ENCODE measurements around the gene KCNH8. TPM values are rescaled to one million over a fixed set of nuclear protein-coding genes. Genes with fewer than 3 reads are reported as not detected.

Gene KCNH8
- total and polyA plus RNA-seq, 2 experiments from 2014 or later, result not detected

DNA sequence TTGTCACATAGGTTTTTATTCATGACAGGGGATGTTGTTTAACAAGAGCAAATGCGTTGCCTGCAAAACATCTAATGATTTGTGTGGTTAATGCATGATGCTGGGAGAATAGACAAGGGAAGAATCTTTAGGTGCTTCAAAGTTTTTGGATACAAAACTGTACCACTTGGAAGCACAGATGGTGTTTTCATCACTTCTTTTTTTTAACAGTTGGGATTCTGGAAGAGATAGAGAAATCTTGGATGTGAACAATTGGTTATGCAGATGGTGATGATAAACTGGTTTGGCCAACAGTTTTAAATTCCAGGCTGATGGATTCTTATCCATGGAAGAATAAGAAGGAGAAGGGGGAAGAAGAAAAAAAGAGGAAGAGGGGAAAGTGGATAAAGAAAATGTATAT is 379.4 kb downstream of the KCNH8 start:
- TF ChIP-seq EZH2phosphoT487 (IDR thresholded peaks at IDR 0.05; ENCODE audit: insufficient read depth, low read depth) (no peak), EZH2 (IDR thresholded peaks at IDR 0.05; ENCODE audit: insufficient read depth, poor library complexity, severe bottlenecking) (no peak)
- in situ Hi-C loops (cut with MboI), result no loop called here
- H3K4me1 ChIP-seq (ENCODE audit: insufficient read depth), result no peaks in the 10 kb centered on the region
- H2AFZ ChIP-seq, result no peak overlapping the region
- H3K9ac ChIP-seq, result no peak overlapping the region
- H4K20me1 ChIP-seq (ENCODE audit: insufficient read depth), result no peaks in the 10 kb centered on the region
- no peaks in the 10 kb centered on the region for H3K79me2 ChIP-seq (ENCODE audit: insufficient read depth)
- 21 to 29% methylated on average over 1 of the region's 1 CpG for WGBS, 2 experiments (ENCODE audit: low coverage in 1 of 2, low lambda C conversion rate in 2 of 2, missing lambda C conversion rate in 2 of 2)
- no peaks in the 10 kb centered on the region for H3K9me2 ChIP-seq (ENCODE audit: insufficient read depth)
- H3K27me3 ChIP-seq (replicated peaks; ENCODE audit: insufficient read depth), result no peaks in the 10 kb centered on the region
- H3K27ac ChIP-seq, result no peak overlapping the region
- H3K36me3 ChIP-seq (ENCODE audit: low read depth), result no peaks in the 10 kb centered on the region
- H3K4me2 ChIP-seq (ENCODE audit: unreplicated experiment), result no peak overlapping the region
- H3F3A ChIP-seq (ENCODE audit: insufficient read depth), result no peaks in the 10 kb centered on the region
- H3K9me3 ChIP-seq (ENCODE audit: low read depth), result no peaks in the 10 kb centered on the region
- no peak for DNase-seq
- H3K4me3 ChIP-seq, result no peak overlapping the region

DNA sequence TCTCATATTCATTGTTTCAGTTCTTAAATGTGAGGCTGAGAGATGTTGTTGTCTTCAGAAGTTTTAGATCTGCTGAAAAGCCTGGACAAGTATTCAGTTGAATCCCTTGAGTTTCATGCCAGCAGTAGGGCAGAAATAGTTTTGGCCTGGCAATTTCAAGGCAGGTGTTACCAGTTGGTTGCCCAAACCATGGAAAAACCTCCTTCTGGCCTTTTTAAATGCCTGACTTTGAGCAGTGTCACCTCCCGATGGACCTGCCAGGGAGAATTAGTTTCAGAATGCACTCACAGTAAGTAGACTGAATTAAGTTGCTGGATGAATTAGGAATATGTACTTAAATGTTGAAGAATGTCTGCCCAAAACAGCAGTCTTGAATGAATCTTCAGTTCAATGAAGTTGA is 383.1 kb downstream of the KCNH8 start:
- no peaks in the 10 kb centered on the region for H3K9me2 ChIP-seq (ENCODE audit: insufficient read depth)
- H3K79me2 ChIP-seq (ENCODE audit: insufficient read depth), result no peaks in the 10 kb centered on the region
- no peaks in the 10 kb centered on the region for H3K9me3 ChIP-seq (ENCODE audit: low read depth)
- H3K4me2 ChIP-seq (ENCODE audit: unreplicated experiment), result no peak overlapping the region
- 32 to 38% methylated on average over 1 of the region's 1 CpG for WGBS, 2 experiments (ENCODE audit: low coverage in 1 of 2, low lambda C conversion rate in 2 of 2, missing lambda C conversion rate in 2 of 2)
- no peak for TF ChIP-seq EZH2 (IDR thresholded peaks at IDR 0.05; ENCODE audit: insufficient read depth, poor library complexity, severe bottlenecking)
- TF ChIP-seq EZH2phosphoT487 (IDR thresholded peaks at IDR 0.05; ENCODE audit: insufficient read depth, low read depth), result no peak
- DNase-seq, result no peak
- no peak overlapping the region for H3K27ac ChIP-seq
- H3F3A ChIP-seq (ENCODE audit: insufficient read depth), result no peaks in the 10 kb centered on the region
- H3K4me1 ChIP-seq (ENCODE audit: insufficient read depth), result no peaks in the 10 kb centered on the region
- H4K20me1 ChIP-seq (ENCODE audit: insufficient read depth), result no peaks in the 10 kb centered on the region
- H3K4me3 ChIP-seq, result no peak overlapping the region
- no peaks in the 10 kb centered on the region for H3K27me3 ChIP-seq (replicated peaks; ENCODE audit: insufficient read depth)
- no peak overlapping the region for H2AFZ ChIP-seq
- in situ Hi-C loops (cut with MboI), result no loop called here
- H3K36me3 ChIP-seq (ENCODE audit: low read depth), result no peaks in the 10 kb centered on the region
- no peak overlapping the region for H3K9ac ChIP-seq

DNA sequence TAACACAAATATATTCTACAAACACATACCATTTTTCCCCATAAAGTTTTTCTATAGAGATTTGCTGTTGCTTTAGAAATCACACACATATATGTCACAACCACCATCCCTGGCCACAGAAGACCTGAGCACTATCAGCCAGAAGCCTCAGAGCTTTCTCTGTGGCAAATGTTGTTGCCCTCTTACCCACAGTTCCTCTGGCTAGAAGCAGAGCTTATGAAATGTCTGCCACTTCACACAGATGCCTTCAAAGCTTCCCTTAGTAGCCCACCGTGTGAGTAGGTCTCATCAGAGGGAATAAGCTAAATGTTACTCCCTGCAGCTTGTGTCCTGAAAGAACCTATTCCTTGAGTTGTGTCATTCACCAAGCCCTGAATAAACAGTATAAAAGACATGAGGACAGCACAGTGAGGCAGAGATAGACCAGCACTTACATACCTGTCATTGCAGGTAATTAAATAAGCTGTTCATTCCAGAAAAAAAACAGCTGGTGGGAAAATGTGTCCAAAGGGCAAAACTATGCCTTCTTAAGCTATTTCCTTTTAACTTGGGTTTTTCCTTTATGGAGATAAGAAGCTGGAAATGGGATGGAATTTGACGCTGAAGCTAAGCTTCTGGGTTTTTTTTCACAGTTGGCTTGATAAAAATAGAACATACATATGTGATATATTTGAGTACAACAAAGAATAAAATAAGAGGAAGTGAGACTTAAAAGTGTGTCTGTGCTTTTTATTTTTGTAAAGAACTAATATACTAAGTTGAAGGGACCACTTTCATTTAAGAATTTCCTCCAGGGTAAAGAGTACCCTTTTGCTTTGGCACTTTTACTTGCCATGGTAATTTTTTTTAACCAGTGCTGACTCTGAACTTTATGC is 391.4 kb downstream of the KCNH8 start:
- Histone ChIP-seq H3K36me3 (ENCODE audit: low read depth) (no peaks in the 10 kb centered on the region), H2AFZ (no peak overlapping the region), H3K9me3 (ENCODE audit: low read depth) (no peaks in the 10 kb centered on the region), H3K4me2 (ENCODE audit: unreplicated experiment) (no peak overlapping the region), H3K79me2 (ENCODE audit: insufficient read depth) (no peaks in the 10 kb centered on the region), H3F3A (ENCODE audit: insufficient read depth) (no peaks in the 10 kb centered on the region), H3K9ac (no peak overlapping the region), H3K4me1 (ENCODE audit: insufficient read depth) (no peaks in the 10 kb centered on the region), H4K20me1 (ENCODE audit: insufficient read depth) (no peaks in the 10 kb centered on the region), H3K9me2 (ENCODE audit: insufficient read depth) (no peaks in the 10 kb centered on the region), H3K27ac (no peak overlapping the region), H3K27me3 (replicated peaks; ENCODE audit: insufficient read depth) (no peaks in the 10 kb centered on the region), H3K4me3 (no peak overlapping the region)
- 3% methylated on average over 2 of the region's 2 CpGs for WGBS, 2 experiments (ENCODE audit: low coverage in 1 of 2, low lambda C conversion rate in 2 of 2, missing lambda C conversion rate in 2 of 2)
- TF ChIP-seq EZH2phosphoT487 (IDR thresholded peaks at IDR 0.05; ENCODE audit: insufficient read depth, low read depth) (no peak), EZH2 (IDR thresholded peaks at IDR 0.05; ENCODE audit: insufficient read depth, poor library complexity, severe bottlenecking) (no peak)
- in situ Hi-C loops (cut with MboI), result no loop called here
- DNase-seq, result no peak

DNA sequence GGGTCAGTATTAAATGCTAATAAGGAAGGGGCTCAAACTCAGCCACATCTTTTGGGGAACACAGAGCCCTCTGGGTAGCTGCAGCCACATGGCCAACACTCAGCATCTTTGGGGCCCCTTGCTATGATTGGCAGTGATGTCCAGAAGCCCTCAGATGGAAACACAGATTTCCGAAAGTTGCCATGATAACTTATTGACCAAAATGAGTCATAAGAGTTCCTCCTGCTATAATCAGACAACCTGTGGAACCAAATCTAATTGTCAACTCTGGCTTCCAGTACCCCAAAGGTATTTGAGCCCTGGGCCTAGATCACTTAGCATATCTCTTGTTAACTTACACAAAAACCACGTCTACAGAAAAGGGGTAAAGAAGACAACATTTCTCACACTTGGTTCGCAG is 392.2 kb downstream of the KCNH8 start:
- Histone ChIP-seq H3K27ac (no peak overlapping the region), H3K9ac (no peak overlapping the region), H2AFZ (no peak overlapping the region)

More for the DNA sequence above, 392.2 kb downstream of the KCNH8 start:
- in situ Hi-C loops (cut with MboI), result no loop called here
- H3F3A ChIP-seq (ENCODE audit: insufficient read depth), result no peaks in the 10 kb centered on the region
- H3K36me3 ChIP-seq (ENCODE audit: low read depth), result no peaks in the 10 kb centered on the region
- H3K4me1 ChIP-seq (ENCODE audit: insufficient read depth), result no peaks in the 10 kb centered on the region
- H3K79me2 ChIP-seq (ENCODE audit: insufficient read depth), result no peaks in the 10 kb centered on the region
- no peaks in the 10 kb centered on the region for H4K20me1 ChIP-seq (ENCODE audit: insufficient read depth)
- no peak overlapping the region for H3K4me2 ChIP-seq (ENCODE audit: unreplicated experiment)
- H3K4me3 ChIP-seq, result no peak overlapping the region
- H3K9me3 ChIP-seq (ENCODE audit: low read depth), result no peaks in the 10 kb centered on the region
- H3K27me3 ChIP-seq (replicated peaks; ENCODE audit: insufficient read depth), result no peaks in the 10 kb centered on the region
- no peak for DNase-seq
- WGBS, 2 experiments (ENCODE audit: low coverage in 1 of 2, low lambda C conversion rate in 2 of 2, missing lambda C conversion rate in 2 of 2), result 40 to 45% methylated on average over 3 of the region's 3 CpGs
- no peaks in the 10 kb centered on the region for H3K9me2 ChIP-seq (ENCODE audit: insufficient read depth)
- TF ChIP-seq EZH2 (IDR thresholded peaks at IDR 0.05; ENCODE audit: insufficient read depth, poor library complexity, severe bottlenecking) (no peak), EZH2phosphoT487 (IDR thresholded peaks at IDR 0.05; ENCODE audit: insufficient read depth, low read depth) (no peak)
